ENCODE results near the gene DOCK4.

GRCh38 chr7:111746950-111747349, 459.2 kb downstream of the DOCK4 start:
- no peak for TF ChIP-seq CTCF (IDR thresholded peaks at IDR 0.05)
- TF ChIP-seq ZFX (IDR thresholded peaks at IDR 0.05; ENCODE audit: borderline replicate concordance) = no peak

Data from 22Rv1 (cell line).